ENCODE measurements around the gene PGAP2.
"Not testable (repeated sequence)": the region's sequence is repeated elsewhere in the genome, so short reads cannot be mapped to it uniquely, and the experiment has no call there.

The PGAP2 gene

DNA sequence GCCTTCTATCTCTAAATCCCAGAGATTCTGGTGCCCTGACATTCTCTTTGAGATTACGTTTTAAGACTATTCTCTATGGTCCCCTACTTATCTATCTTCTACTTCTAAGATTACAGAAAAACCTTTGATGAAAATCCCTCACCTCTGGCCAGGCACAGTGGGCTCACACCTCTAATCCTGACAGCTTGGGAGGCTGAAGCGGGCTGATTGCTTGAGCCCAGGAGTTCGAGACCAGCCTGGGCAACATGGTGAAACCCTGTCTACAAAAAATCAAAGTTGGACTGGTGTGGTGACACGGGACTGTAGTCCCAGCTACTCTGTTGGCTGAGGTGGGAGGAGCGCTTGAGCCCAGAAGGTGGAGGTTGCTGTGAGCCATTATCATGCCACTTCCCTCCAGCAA lies 25.4 kb upstream of the PGAP2 start:
- no peak for DNase-seq (ENCODE audit: low read depth)
- TF ChIP-seq, protein P1, sequence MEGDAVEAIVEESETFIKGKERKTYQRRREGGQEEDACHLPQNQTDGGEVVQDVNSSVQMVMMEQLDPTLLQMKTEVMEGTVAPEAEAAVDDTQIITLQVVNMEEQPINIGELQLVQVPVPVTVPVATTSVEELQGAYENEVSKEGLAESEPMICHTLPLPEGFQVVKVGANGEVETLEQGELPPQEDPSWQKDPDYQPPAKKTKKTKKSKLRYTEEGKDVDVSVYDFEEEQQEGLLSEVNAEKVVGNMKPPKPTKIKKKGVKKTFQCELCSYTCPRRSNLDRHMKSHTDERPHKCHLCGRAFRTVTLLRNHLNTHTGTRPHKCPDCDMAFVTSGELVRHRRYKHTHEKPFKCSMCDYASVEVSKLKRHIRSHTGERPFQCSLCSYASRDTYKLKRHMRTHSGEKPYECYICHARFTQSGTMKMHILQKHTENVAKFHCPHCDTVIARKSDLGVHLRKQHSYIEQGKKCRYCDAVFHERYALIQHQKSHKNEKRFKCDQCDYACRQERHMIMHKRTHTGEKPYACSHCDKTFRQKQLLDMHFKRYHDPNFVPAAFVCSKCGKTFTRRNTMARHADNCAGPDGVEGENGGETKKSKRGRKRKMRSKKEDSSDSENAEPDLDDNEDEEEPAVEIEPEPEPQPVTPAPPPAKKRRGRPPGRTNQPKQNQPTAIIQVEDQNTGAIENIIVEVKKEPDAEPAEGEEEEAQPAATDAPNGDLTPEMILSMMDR (IDR thresholded peaks at IDR 0.05; ENCODE audit: low read depth, low read length, missing control alignments), result no peak
- no peak overlapping the region for H3K4me3 ChIP-seq (ENCODE audit: low read depth, low read length)

GRCh38 chr11:3783611-3784010 lies 24.7 kb upstream of the PGAP2 start:
- TF ChIP-seq, protein P1 (IDR thresholded peaks at IDR 0.05; ENCODE audit: low read depth, low read length, missing control alignments), result no peak
- no peak overlapping the region for H3K4me3 ChIP-seq (ENCODE audit: low read depth, low read length)
- no peak for DNase-seq (ENCODE audit: low read depth)

DNA sequence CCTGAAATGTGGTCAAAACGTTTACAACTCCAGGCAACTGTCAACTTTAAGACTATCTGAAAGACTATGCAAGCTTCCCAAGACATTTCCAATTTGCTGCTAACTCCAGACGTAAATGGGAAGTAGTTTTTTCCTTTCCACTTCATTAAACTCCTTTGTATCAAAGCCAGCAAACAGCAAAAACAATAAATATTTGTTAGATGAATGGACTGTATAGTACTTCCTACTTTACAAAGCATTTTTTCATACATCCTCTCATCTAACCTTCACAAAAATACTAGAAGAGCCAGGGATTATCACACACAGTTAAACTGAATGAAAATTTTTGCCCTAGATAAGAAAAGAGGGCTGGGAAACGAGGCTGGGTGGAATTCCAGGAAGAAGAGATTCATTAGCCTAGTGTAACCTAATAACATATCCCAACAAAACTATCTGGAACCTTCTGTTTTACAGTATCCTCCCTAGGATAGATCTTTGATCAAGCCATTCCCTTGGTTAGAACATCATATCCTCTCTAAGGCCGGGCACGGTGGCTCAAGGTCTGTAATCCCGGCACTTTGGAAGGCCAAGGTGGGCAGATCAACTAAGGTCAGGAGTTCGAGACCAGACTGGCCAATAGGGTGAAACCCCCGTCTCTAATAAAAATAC lies 21.5 kb upstream of the PGAP2 start:
- no peak for DNase-seq (ENCODE audit: low read depth)
- TF ChIP-seq, protein P1 (IDR thresholded peaks at IDR 0.05; ENCODE audit: low read depth, low read length, missing control alignments), result no peak
- no peak overlapping the region for H3K4me3 ChIP-seq (ENCODE audit: low read depth, low read length)

- H3K4me3 ChIP-seq (ENCODE audit: low read depth, low read length); DNase-seq (ENCODE audit: low read depth): not testable (repeated sequence)
Observed at GRCh38 chr11:3794387-3794786, 14.0 kb upstream of the PGAP2 start.

GRCh38 chr11:3795131-3796001 lies 13.0 kb upstream of the PGAP2 start:
- TF ChIP-seq, protein P1 (IDR thresholded peaks at IDR 0.05; ENCODE audit: low read depth, low read length, missing control alignments), result no peak
- H3K4me3 ChIP-seq (ENCODE audit: low read depth, low read length), result peak overlapping the region; percentile 93; the same call in 1 of the 2 replicates
- no peak for DNase-seq (ENCODE audit: low read depth)

DNA sequence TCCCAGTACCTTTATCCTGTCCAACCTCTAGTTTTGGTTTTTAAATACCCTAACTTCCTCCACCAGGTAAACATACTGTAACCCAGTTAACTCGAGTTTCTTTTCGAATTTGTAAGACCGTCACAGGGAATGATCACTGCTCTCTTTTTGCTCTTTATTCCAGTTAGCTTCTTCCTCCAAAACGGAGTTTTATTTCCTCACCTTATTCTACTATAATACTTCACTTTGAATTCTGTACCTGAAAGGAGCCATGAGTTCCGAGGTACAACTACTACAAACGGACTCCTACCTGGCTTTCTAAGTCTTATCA lies 12.4 kb upstream of the PGAP2 start:
- H3K4me3 ChIP-seq (ENCODE audit: low read depth, low read length), result peak overlapping the region; percentile 93
- DNase-seq (ENCODE audit: low read depth), result no peak
- TF ChIP-seq, protein P1 (IDR thresholded peaks at IDR 0.05; ENCODE audit: low read depth, low read length, missing control alignments), result no peak

DNA sequence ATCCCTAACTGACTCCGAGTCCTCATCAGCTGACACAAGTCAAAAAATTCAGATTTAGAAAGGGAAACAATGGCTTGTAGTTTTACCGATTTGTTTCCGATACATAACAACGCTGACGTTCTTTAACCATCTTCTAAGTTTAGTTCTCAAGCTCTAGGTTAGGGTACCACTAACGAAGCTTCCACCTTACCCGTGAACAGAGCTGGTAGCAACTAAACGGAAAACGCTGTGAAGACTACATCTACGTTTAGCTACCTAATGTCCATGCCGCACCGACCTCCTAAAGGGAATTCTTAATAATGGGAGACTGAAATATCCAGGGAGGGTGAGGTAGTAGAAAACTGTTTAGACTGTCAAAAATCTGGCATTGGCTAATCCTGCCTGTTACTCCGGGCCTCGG lies 12.0 kb upstream of the PGAP2 start:
- no peak for DNase-seq (ENCODE audit: low read depth)
- H3K4me3 ChIP-seq (ENCODE audit: low read depth, low read length), result peak overlapping the region; percentile 93
- TF ChIP-seq, protein P1 (IDR thresholded peaks at IDR 0.05; ENCODE audit: low read depth, low read length, missing control alignments), result no peak

All from GM12864 (cell line).